DOHH2 (cell line): Measurements from ENCODE around the gene RCOR3.
A peak's percentile ranks its signal among the peaks of the same experiment; 100 is the strongest.

ENCODE experiments used
- H3F3A ChIP-seq: fragments of 200-600 bp; sonication (generic), shearing (Covaris generic); 2 replicates; pipeline ENCODE4 v1.6.0; 2016; ENCODE audit warnings: antibody characterized with exemption, mild to moderate bottlenecking; ENCODE audit not compliant: control insufficient read depth, insufficient read depth
- H3K27ac ChIP-seq: fragments of 200-600 bp; sonication (generic); 2 replicates; pipeline ENCODE4 v1.5.1; 2014; ENCODE audit warnings: low read depth, mild to moderate bottlenecking, low read length, moderate library complexity
- H3K27me3 ChIP-seq: fragments of 200-600 bp; sonication (generic); 2 replicates; pipeline ENCODE4 v1.6.1; 2014; ENCODE audit warnings: mild to moderate bottlenecking, low read length, mixed read lengths; ENCODE audit not compliant: control insufficient read depth
- H3K36me3 ChIP-seq: fragments of 200-600 bp; sonication (generic); 2 replicates; pipeline ENCODE4 v1.6.1; 2014; ENCODE audit warnings: mild to moderate bottlenecking, low read length, moderate library complexity, mixed read lengths; ENCODE audit not compliant: control insufficient read depth
- H3K4me1 ChIP-seq: fragments of 200-600 bp; sonication (generic); 2 replicates; pipeline ENCODE4 v1.6.1; 2014; ENCODE audit warnings: mild to moderate bottlenecking, low read length, mixed read lengths; ENCODE audit not compliant: control insufficient read depth
- H3K4me2 ChIP-seq: fragments of 200-600 bp; sonication (generic); 2 replicates; pipeline ENCODE4 v1.6.0; 2014; ENCODE audit warnings: mild to moderate bottlenecking, low read length, moderate library complexity
- H3K4me3 ChIP-seq: fragments of 200-600 bp; sonication (generic); 2 replicates; pipeline ENCODE4 v1.5.1; 2014; ENCODE audit warnings: mild to moderate bottlenecking, low read length, mixed read lengths
- H3K79me2 ChIP-seq: fragments of 200-600 bp; sonication (generic); 2 replicates; pipeline ENCODE4 v1.6.1; 2014; ENCODE audit warnings: mild to moderate bottlenecking, low read length, mixed read lengths; ENCODE audit not compliant: control insufficient read depth
- H3K9me2 ChIP-seq: fragments of 200-600 bp; sonication (generic); replicated peaks from 2 replicates; pipeline ENCODE4 v1.6.1; 2014; ENCODE audit warnings: mild to moderate bottlenecking, low read length, mixed read lengths; ENCODE audit not compliant: control insufficient read depth
- H3K9me3 ChIP-seq: fragments of 200-600 bp; sonication (generic); 2 replicates; pipeline ENCODE4 v1.6.1; 2014; ENCODE audit warnings: antibody characterized with exemption, low read length, mixed read lengths; ENCODE audit not compliant: control insufficient read depth, insufficient read depth
- H4K20me1 ChIP-seq: fragments of 200-600 bp; sonication (generic); 2 replicates; pipeline ENCODE4 v1.6.0; 2014; ENCODE audit warnings: low read depth, mild to moderate bottlenecking, antibody characterized with exemption, low read length, moderate library complexity; ENCODE audit not compliant: control insufficient read depth, insufficient read depth
- EZH2phosphoT487 ChIP-seq: fragments of 200-600 bp; sonication (generic); IDR thresholded peaks from 2 replicates; pipeline ENCODE4 v1.6.1; 2017; ENCODE audit warnings: borderline replicate concordance, mild to moderate bottlenecking, antibody characterized with exemption, low read length, moderate library complexity, mixed read lengths
- TF ChIP-seq, protein P1 (sequence below): fragments of 200-600 bp; sonication (generic); IDR thresholded peaks from one replicate; pipeline ENCODE4 v1.5.1; 2014; ENCODE audit warnings: antibody characterized with exemption, mild to moderate bottlenecking, low read depth, low read length; ENCODE audit not compliant: poor library complexity, severe bottlenecking

Gene RCOR3

DNA sequence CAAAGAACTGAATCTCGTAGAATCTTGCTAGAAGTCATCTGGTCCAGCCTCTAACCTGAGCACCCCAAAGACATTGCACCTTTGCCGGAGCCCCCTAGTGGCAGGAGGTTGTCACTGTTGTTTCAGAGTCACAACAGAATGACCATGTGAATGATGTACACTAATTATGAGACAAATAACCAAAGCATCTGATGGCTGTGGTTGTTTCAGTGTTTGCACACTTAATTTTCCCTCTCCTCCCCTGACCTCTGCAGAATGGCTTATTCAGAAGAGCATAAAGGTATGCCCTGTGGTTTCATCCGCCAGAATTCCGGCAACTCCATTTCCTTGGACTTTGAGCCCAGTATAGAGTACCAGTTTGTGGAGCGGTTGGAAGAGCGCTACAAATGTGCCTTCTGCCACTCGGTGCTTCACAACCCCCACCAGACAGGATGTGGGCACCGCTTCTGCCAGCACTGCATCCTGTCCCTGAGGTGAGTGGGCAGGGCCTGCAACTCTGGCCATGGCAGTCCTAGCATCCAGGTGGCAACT lies 93.9 kb downstream of the RCOR3 start:
- Histone ChIP-seq H3K4me3 (peak overlapping the region; percentile 5; the same call in 1 of the 2 replicates), H3K79me2 (peaks cover 57% of the 10 kb centered on the region), H3K9me2 (no peaks in the 10 kb centered on the region), H3K4me2 (peak overlapping the region; percentile 27), H3K36me3 (peaks cover 48% of the 10 kb centered on the region), H3F3A (no peaks in the 10 kb centered on the region), H3K9me3 (0 out of 2 replicates have a peak, but pooled peaks cover 4% of the 10 kb centered on the region), H4K20me1 (peaks cover 7% of the 10 kb centered on the region; the same call in 1 of the 2 replicates), H3K27me3 (no peaks in the 10 kb centered on the region), H3K4me1 (peaks cover 17% of the 10 kb centered on the region), H3K27ac (no peak overlapping the region)
- TF ChIP-seq, protein P1, sequence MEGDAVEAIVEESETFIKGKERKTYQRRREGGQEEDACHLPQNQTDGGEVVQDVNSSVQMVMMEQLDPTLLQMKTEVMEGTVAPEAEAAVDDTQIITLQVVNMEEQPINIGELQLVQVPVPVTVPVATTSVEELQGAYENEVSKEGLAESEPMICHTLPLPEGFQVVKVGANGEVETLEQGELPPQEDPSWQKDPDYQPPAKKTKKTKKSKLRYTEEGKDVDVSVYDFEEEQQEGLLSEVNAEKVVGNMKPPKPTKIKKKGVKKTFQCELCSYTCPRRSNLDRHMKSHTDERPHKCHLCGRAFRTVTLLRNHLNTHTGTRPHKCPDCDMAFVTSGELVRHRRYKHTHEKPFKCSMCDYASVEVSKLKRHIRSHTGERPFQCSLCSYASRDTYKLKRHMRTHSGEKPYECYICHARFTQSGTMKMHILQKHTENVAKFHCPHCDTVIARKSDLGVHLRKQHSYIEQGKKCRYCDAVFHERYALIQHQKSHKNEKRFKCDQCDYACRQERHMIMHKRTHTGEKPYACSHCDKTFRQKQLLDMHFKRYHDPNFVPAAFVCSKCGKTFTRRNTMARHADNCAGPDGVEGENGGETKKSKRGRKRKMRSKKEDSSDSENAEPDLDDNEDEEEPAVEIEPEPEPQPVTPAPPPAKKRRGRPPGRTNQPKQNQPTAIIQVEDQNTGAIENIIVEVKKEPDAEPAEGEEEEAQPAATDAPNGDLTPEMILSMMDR = peak; percentile 95
- TF ChIP-seq EZH2phosphoT487 = no peak

DNA sequence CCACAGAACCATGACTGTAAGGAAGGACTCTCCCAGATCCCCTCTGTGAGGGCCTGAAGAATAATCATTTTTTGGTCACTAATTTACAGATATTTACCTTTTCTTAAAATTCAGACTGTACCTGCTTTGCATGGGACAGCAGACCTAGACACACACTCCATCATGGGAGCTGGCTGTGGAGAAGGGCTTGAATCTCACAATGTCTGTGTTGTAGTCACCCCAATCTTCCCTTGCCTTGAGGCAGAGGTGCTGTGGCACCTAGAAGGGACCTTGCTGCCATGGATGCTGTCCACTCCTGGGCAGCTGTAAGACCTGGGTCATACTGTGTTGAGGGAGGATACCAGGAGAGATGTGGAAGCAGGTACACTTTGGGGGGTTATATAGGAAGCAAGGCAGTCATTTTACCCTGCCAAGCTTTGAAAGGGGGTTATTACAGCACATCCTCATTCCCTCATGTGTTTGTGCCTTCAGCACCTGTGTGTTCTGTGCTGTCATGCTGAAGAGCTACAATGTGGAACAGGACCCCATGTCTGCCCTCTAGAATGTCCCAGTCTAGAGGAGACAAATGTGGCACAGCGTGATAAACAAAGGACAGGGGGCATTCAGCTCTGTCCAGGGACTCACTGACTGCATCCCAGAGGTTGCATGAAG lies 94.5 kb downstream of the RCOR3 start:
- TF ChIP-seq EZH2phosphoT487 = no peak
- TF ChIP-seq, protein P1 = no peak
- Histone ChIP-seq H3K9me2 (no peaks in the 10 kb centered on the region), H3K27me3 (no peaks in the 10 kb centered on the region), H3K27ac (no peak overlapping the region), H3K4me1 (peaks cover 17% of the 10 kb centered on the region), H3K9me3 (0 out of 2 replicates have a peak, but pooled peaks cover 4% of the 10 kb centered on the region), H3K4me3 (no peak overlapping the region; the same call in 1 of the 2 replicates), H3K4me2 (peak overlapping the region; percentile 27; the same call in 1 of the 2 replicates), H3K79me2 (peaks cover 52% of the 10 kb centered on the region), H3F3A (no peaks in the 10 kb centered on the region), H4K20me1 (peaks cover 7% of the 10 kb centered on the region; the same call in 1 of the 2 replicates), H3K36me3 (peaks cover 48% of the 10 kb centered on the region)

DNA sequence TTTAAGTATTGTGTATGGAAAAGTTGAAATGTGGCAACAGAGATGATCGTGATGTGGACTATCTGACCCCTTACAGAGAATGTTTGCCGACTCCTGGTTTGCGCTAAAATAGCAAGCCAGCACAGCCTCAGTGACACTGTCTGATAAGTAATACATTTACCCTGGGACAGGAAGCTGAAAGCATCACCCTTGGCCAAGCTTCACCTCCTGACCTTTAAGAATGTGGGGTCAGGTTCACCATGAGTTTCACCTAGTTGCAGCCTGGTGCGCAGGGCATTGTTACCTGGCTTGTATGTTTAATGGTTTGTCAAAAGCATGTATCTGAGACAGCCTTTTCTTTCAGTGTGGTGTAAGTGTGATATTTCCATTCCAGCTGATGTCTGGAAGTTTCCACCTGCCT lies 96.7 kb downstream of the RCOR3 start:
- Histone ChIP-seq H3K4me3 (no peak overlapping the region), H4K20me1 (peaks cover 7% of the 10 kb centered on the region; the same call in 1 of the 2 replicates)

More for the DNA sequence above, 96.7 kb downstream of the RCOR3 start:
- peaks cover 17% of the 10 kb centered on the region for H3K4me1 ChIP-seq
- H3K9me3 ChIP-seq = 0 out of 2 replicates have a peak, but pooled peaks cover 4% of the 10 kb centered on the region
- H3K27me3 ChIP-seq = no peaks in the 10 kb centered on the region
- H3K36me3 ChIP-seq = peaks cover 66% of the 10 kb centered on the region
- TF ChIP-seq, protein P1 = no peak
- TF ChIP-seq EZH2phosphoT487 = no peak
- H3K27ac ChIP-seq = no peak overlapping the region
- H3F3A ChIP-seq = no peaks in the 10 kb centered on the region
- H3K9me2 ChIP-seq = no peaks in the 10 kb centered on the region
- H3K4me2 ChIP-seq = no peak overlapping the region
- peaks cover 32% of the 10 kb centered on the region for H3K79me2 ChIP-seq
